ENCODE data around the gene ZFYVE21. TPM values are rescaled to one million over a fixed set of nuclear protein-coding genes. Genes with fewer than 3 reads are reported as not detected.

ZFYVE21 gene
- total RNA-seq, 2 donors from 2014 or later = 97.1 to 159 TPM

GRCh38 chr14:103744621-103745395, 29.2 kb downstream of the ZFYVE21 start:
- DNase-seq (ENCODE audit: low spot score) (no peak), ATAC-seq (ENCODE audit: insufficient number of reproducible peaks, low FRiP score, low read depth) (no peak)
- no peak overlapping the region for H3K27ac ChIP-seq
- H3K9me3 ChIP-seq = no peaks in the 10 kb centered on the region
- TF ChIP-seq CTCF (IDR thresholded peaks at IDR 0.05) = no peak
- no peaks in the 10 kb centered on the region for H3K4me1 ChIP-seq (ENCODE audit: control insufficient read depth in 1 of 2, low read depth in 2 of 2)
- H3K27me3 ChIP-seq (replicated peaks; ENCODE audit: insufficient read depth) = no peaks in the 10 kb centered on the region
- no peak overlapping the region for H3K4me3 ChIP-seq
- H3K36me3 ChIP-seq = no peaks in the 10 kb centered on the region

GRCh38 chr14:103745424-103745823, 29.8 kb downstream of the ZFYVE21 start:
- no peaks in the 10 kb centered on the region for H3K36me3 ChIP-seq
- TF ChIP-seq CTCF (IDR thresholded peaks at IDR 0.05) = no peak

DNA sequence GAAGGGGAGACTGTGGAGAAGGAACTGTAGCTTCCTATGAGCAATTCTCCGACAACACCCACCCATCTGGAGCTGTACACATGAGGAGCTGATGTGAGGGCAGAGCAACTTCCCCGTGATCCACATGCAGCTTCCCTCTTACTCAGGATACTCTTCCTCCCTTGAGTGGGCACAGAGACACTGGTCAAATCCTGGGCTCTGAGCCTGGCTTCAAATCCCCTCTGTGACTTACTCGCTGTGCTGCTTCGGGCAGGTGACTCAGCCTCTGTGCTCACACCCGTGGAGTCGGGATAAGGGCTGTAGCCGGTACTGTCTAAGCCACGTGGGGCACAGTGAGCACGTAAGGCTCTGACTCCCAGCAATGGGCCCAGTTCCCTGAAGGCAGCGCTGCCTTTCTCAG, 31.1 kb downstream of the ZFYVE21 start:
- no peaks in the 10 kb centered on the region for H3K27me3 ChIP-seq (replicated peaks; ENCODE audit: insufficient read depth)
- no peak overlapping the region for H3K27ac ChIP-seq
- DNase-seq (ENCODE audit: low spot score) (no peak), ATAC-seq (ENCODE audit: insufficient number of reproducible peaks, low FRiP score, low read depth) (no peak)
- H3K36me3 ChIP-seq = no peaks in the 10 kb centered on the region
- H3K9me3 ChIP-seq = no peaks in the 10 kb centered on the region
- H3K4me1 ChIP-seq (ENCODE audit: control insufficient read depth in 1 of 2, low read depth in 2 of 2) = no peaks in the 10 kb centered on the region
- TF ChIP-seq CTCF (IDR thresholded peaks at IDR 0.05) = no peak
- H3K4me3 ChIP-seq = no peak overlapping the region

More at GRCh38 chr14:103745424-103745823, 29.8 kb downstream of the ZFYVE21 start:
- no peak overlapping the region for H3K27ac ChIP-seq
- H3K4me3 ChIP-seq = no peak overlapping the region
- H3K4me1 ChIP-seq (ENCODE audit: control insufficient read depth in 1 of 2, low read depth in 2 of 2) = no peaks in the 10 kb centered on the region
- no peak for ATAC-seq (ENCODE audit: insufficient number of reproducible peaks, low FRiP score, low read depth)
- H3K27me3 ChIP-seq (replicated peaks; ENCODE audit: insufficient read depth) = no peaks in the 10 kb centered on the region
- no peak for DNase-seq (ENCODE audit: low spot score)
- no peaks in the 10 kb centered on the region for H3K9me3 ChIP-seq

DNA sequence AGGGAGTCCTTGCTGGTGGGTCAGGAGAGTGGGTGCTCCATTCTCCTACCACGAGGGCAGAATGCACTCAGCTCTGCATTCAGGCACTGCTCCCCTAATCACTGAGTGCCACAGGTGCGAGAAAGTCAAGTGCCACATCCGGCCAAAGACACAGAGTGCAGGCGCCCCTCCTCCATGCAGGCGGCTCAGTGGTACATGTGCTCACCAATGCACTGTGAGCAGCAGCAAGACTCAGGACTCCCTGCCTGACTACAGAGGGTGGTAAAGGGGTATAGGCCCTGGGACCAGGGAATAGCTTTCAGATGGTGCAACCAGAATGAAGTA, 32.9 kb downstream of the ZFYVE21 start:
- H3K36me3 ChIP-seq = no peaks in the 10 kb centered on the region
- no peak for ATAC-seq (ENCODE audit: insufficient number of reproducible peaks, low FRiP score, low read depth)

DNA sequence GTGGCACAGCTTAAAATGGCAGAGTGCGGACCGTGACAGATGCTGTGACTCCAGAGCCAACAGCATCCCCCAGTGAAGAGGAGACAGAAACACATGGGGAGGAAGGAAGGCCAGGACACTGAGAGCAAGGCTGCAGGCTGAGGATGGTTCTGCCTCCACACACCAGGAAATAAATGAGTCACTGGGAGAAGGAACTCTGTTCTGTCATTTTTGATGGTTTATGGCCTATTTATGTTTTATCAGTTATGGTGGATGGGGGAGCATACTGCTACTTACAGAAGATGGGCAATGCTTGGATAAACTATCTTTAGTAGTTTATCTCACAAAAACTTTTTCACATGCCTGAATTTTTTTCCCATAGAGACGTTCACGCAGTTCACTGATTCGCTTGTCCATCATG, 33.8 kb downstream of the ZFYVE21 start:
- Histone ChIP-seq H3K27me3 (replicated peaks; ENCODE audit: insufficient read depth) (no peaks in the 10 kb centered on the region), H3K36me3 (no peaks in the 10 kb centered on the region), H3K4me3 (no peak overlapping the region), H3K9me3 (no peaks in the 10 kb centered on the region), H3K4me1 (ENCODE audit: control insufficient read depth in 1 of 2, low read depth in 2 of 2) (no peaks in the 10 kb centered on the region), H3K27ac (no peak overlapping the region)
- TF ChIP-seq CTCF (IDR thresholded peaks at IDR 0.05) = no peak
- ATAC-seq (ENCODE audit: insufficient number of reproducible peaks, low FRiP score, low read depth) = no peak
- DNase-seq (ENCODE audit: low spot score) = no peak

More for the DNA sequence above, 32.9 kb downstream of the ZFYVE21 start:
- H3K27ac ChIP-seq = no peak overlapping the region
- DNase-seq (ENCODE audit: low spot score) = no peak
- H3K9me3 ChIP-seq = no peaks in the 10 kb centered on the region
- no peak overlapping the region for H3K4me3 ChIP-seq
- H3K27me3 ChIP-seq (replicated peaks; ENCODE audit: insufficient read depth) = no peaks in the 10 kb centered on the region
- no peak for TF ChIP-seq CTCF (IDR thresholded peaks at IDR 0.05)
- no peaks in the 10 kb centered on the region for H3K4me1 ChIP-seq (ENCODE audit: control insufficient read depth in 1 of 2, low read depth in 2 of 2)

Data from thoracic aorta (tissue), 2 donors.